ENCODE data around the gene MYL6. TPM values are rescaled to one million over a fixed set of nuclear protein-coding genes. Genes with fewer than 3 reads are reported as not detected.
A peak's percentile ranks its signal among the peaks of the same experiment; 100 is the strongest.
"Not testable (repeated sequence)": the region's sequence is repeated elsewhere in the genome, so short reads cannot be mapped to it uniquely, and the experiment has no call there.

Gene MYL6
- total RNA-seq, 1 donor from 2014 or later: 546 TPM

GRCh38 chr12:56165369-56165768 is 7.2 kb downstream of the MYL6 start:
- ATAC-seq: peak; percentile 15
- DNase-seq: peak; percentile 42
- intact Hi-C loops (cut with micrococcal nuclease): no loop called here

- DNase-seq (no peak), ATAC-seq (no peak)
- intact Hi-C loops (cut with micrococcal nuclease): no loop called here
Observed at GRCh38 chr12:56169229-56169759, 11.1 kb downstream of the MYL6 start.

- ATAC-seq: no peak
- no peak for DNase-seq
- intact Hi-C loops (cut with micrococcal nuclease): no loop called here
Observed at GRCh38 chr12:56172839-56173238, 14.7 kb downstream of the MYL6 start.

GRCh38 chr12:56178347-56178746 is 20.2 kb downstream of the MYL6 start:
- DNase-seq: no peak
- intact Hi-C loops (cut with micrococcal nuclease): no loop called here
- no peak for ATAC-seq

GRCh38 chr12:56186957-56187356 is 28.8 kb downstream of the MYL6 start:
- intact Hi-C loops (cut with micrococcal nuclease): loop anchor here (10.0 kb wide), 1 partner anchor 62 kb away; the partner anchor contains the start of gene ESYT1
- DNase-seq: no peak
- ATAC-seq: no peak

- DNase-seq (no peak), ATAC-seq (no peak)
- intact Hi-C loops (cut with micrococcal nuclease): loop anchor here (10.0 kb wide), 1 partner anchor 63 kb away; the partner anchor contains the start of gene ESYT1
Observed at GRCh38 chr12:56188131-56188777, 30.1 kb downstream of the MYL6 start.

GRCh38 chr12:56188778-56189098 is 30.6 kb downstream of the MYL6 start:
- ATAC-seq (peak; percentile 4), DNase-seq (no peak)
- intact Hi-C loops (cut with micrococcal nuclease): loop anchor here (10.0 kb wide), 1 partner anchor 64 kb away; the partner anchor contains the start of gene ESYT1

GRCh38 chr12:56189099-56189917 is 31.1 kb downstream of the MYL6 start, which contains the start of gene SMARCC2:
SMARCC2 (minus strand) TSS chr12:56189483; CDS start chr12:56189461, 22 bp downstream.
- ATAC-seq: peak; percentile 85
- DNase-seq: peak; percentile 93
- intact Hi-C loops (cut with micrococcal nuclease): loop anchor here (10.0 kb wide), 1 partner anchor 65 kb away; the partner anchor contains the start of gene ESYT1

GRCh38 chr12:56189918-56190694 is 31.9 kb downstream of the MYL6 start:
- peak; percentile 82 for DNase-seq
- intact Hi-C loops (cut with micrococcal nuclease): loop anchor here (10.0 kb wide), 2 partner anchors 65 to 275 kb away; partner anchors contain the start of genes ESYT1 and SPRYD4
- peak; percentile 58 for ATAC-seq

GRCh38 chr12:56190695-56191155 is 32.6 kb downstream of the MYL6 start:
- intact Hi-C loops (cut with micrococcal nuclease): loop anchor here (10.0 kb wide), 1 partner anchor 274 kb away; the partner anchor contains the start of gene SPRYD4
- DNase-seq (no peak), ATAC-seq (no peak)

GRCh38 chr12:56192582-56192981 is 34.4 kb downstream of the MYL6 start:
- ATAC-seq (no peak), DNase-seq (no peak)
- intact Hi-C loops (cut with micrococcal nuclease): loop anchor here (10.0 kb wide), 1 partner anchor 272 kb away; the partner anchor contains the start of gene SPRYD4

- no peak for DNase-seq
- intact Hi-C loops (cut with micrococcal nuclease): loop anchor here (10.0 kb wide), 1 partner anchor 272 kb away; the partner anchor contains the start of gene SPRYD4
- ATAC-seq: no peak
Observed at GRCh38 chr12:56193025-56193578, 34.9 kb downstream of the MYL6 start.

- not testable (repeated sequence) for DNase-seq
- intact Hi-C loops (cut with micrococcal nuclease): loop anchor here (10.0 kb wide), 1 partner anchor 268 kb away; the partner anchor contains the start of gene SPRYD4
Observed at GRCh38 chr12:56196818-56197550, 38.8 kb downstream of the MYL6 start.

GRCh38 chr12:56197921-56198635 is 39.9 kb downstream of the MYL6 start:
- intact Hi-C loops (cut with micrococcal nuclease): loop anchor here (10.0 kb wide), 1 partner anchor 267 kb away; the partner anchor contains the start of gene SPRYD4
- ATAC-seq: no peak
- DNase-seq: no peak

More at GRCh38 chr12:56196818-56197550, 38.8 kb downstream of the MYL6 start:
- ATAC-seq: peak; percentile 31

GRCh38 chr12:56198836-56199235 is 40.7 kb downstream of the MYL6 start:
- intact Hi-C loops (cut with micrococcal nuclease): loop anchor here (10.0 kb wide), 1 partner anchor 266 kb away; the partner anchor contains the start of gene SPRYD4
- ATAC-seq: no peak

GRCh38 chr12:56202366-56202765 is 44.2 kb downstream of the MYL6 start:
- DNase-seq (no peak), ATAC-seq (no peak)
- intact Hi-C loops (cut with micrococcal nuclease): no loop called here

More at GRCh38 chr12:56198836-56199235, 40.7 kb downstream of the MYL6 start:
- DNase-seq: no peak

- no peak for ATAC-seq
- intact Hi-C loops (cut with micrococcal nuclease): no loop called here
- no peak for DNase-seq
Observed at GRCh38 chr12:56202838-56203237, 44.7 kb downstream of the MYL6 start.

All from left ventricle myocardium superior (tissue), 1 donor.